Measurements from ENCODE around the gene UBQLN4.
"Not testable (repeated sequence)": the region's sequence is repeated elsewhere in the genome, so short reads cannot be mapped to it uniquely, and the experiment has no call there.

UBQLN4 gene

GRCh38 chr1:156081180-156081916, 27.8 kb upstream of the UBQLN4 start:
- no peak for DNase-seq (ENCODE audit: low spot score)

GRCh38 chr1:156080863-156081179, 27.2 kb upstream of the UBQLN4 start:
- DNase-seq (ENCODE audit: low spot score): no peak

DNA sequence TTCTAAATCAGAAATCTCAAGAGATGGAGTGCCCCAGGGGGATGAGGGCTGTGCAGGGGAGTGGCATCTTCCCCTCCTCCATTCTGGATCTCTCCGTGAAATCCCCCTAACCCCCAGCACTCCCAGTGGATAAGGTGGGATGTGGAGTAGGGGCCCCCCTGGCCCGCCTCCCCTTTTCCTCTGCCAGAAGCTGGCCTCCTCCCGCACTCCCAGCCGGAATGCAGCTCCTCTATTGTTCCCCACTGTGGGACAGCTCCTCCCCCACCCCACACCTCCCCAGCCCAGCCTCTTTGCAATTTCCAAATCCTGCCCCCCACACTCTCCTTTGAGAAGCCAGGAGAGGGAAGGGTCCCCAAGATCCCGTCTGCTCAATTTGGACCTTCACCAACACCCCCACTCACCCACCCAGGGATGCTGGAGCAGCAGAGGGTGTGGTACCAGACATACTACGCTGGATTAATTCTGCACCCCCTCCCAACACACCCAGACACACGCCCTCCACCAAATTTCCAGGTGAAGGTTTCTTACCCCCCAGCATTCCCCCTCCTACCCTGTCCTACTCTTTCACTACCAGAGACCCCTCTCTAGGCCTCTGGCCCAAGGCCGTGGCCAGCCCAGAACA, 26.8 kb upstream of the UBQLN4 start:
- no peak for DNase-seq (ENCODE audit: low spot score)

DNA sequence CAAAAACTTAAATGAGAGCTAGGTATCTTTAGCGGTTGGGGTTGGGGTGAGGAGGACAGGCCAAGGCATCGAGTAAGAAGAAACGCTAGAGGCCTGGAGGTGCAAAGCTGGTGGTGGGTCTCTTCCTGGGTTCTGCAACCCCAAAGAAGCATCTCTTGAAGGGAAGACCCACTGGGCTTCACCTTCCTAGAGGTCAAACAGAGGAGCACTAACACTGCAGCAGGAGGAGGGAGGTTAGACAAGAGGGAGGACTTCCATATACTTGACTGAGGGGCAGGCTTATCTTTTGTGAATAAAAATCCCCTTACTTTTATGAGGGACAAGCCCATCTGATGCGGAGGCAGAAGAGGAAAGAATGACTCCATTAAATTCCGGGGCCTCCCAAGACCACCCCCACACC, 26.2 kb upstream of the UBQLN4 start:
- no peak for DNase-seq (ENCODE audit: low spot score)

GRCh38 chr1:156078728-156079127, 25.1 kb upstream of the UBQLN4 start:
- no peak for DNase-seq (ENCODE audit: low spot score)

DNA sequence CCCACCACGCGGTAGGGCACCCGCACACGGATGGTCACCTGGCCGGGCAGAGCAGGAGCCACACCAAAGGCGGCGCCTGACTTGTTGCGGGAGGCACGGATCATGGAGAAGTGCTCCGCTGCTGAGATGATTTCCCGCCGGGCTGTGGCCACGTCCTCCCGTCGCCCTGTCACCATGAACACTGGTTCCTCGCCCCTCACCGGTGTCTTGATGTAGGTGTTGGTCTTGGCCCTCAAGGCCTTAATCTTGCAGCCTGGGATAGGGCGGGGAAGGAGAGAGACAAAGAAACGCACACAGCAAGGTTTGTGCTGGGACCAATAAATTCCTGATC, 23.8 kb upstream of the UBQLN4 start:
- no peak for DNase-seq (ENCODE audit: low spot score)

DNA sequence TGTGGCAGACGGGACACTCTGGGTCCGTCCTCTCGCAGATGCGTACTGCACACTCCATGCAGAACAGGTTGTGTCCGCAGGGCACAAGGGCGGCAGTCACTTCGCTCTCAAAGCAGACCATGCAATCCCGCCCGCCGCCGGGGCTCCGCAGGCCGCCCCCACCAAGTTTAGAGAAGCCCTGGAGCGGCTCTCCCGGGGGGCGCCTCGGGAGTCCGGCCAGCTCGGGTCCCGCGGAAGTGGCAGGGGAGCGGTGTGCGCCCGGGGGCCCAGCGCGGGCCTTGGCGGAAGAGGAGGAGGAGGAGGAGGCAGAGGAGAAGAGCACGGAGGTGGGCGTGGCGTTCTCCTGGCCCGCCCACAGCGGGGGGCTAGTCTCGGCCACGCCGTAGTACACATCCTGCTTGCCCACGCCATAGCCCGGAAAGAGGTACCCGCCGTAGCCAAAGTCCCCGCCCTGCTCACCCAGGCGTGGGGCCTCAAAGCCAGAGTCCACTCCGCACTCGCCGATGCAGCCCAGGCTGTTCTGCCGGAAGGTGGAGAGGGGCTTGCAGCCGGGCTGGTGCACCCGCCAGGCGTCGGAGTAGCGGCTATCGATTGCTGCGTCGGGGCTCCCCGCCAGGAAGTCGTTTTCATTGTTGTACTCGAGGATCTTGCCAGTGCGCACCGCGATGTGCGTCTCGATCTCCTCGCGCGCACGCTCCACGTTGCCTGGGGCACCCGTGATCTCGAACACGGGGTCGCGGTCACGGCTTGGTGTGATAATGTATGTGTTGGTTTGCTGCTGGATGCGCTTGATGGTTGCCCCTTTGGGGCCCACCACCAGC, 23.2 kb upstream of the UBQLN4 start:
- DNase-seq (ENCODE audit: low spot score): no peak

- no peak for DNase-seq (ENCODE audit: low spot score)
These were observed 22.2 kb upstream of the UBQLN4 start for GRCh38 chr1:156075775-156076204.

GRCh38 chr1:156075162-156075561, 21.6 kb upstream of the UBQLN4 start:
- DNase-seq (ENCODE audit: low spot score): no peak

- DNase-seq (ENCODE audit: low spot score): no peak
These were observed 21.1 kb upstream of the UBQLN4 start for GRCh38 chr1:156074661-156075060.

GRCh38 chr1:156073740-156074139, 20.1 kb upstream of the UBQLN4 start:
- no peak for DNase-seq (ENCODE audit: low spot score)

- no peak for DNase-seq (ENCODE audit: low spot score)
These were observed 19.6 kb upstream of the UBQLN4 start for GRCh38 chr1:156073110-156073687.

- DNase-seq (ENCODE audit: low spot score): no peak
These were observed 18.7 kb upstream of the UBQLN4 start for GRCh38 chr1:156072251-156072650.

DNA sequence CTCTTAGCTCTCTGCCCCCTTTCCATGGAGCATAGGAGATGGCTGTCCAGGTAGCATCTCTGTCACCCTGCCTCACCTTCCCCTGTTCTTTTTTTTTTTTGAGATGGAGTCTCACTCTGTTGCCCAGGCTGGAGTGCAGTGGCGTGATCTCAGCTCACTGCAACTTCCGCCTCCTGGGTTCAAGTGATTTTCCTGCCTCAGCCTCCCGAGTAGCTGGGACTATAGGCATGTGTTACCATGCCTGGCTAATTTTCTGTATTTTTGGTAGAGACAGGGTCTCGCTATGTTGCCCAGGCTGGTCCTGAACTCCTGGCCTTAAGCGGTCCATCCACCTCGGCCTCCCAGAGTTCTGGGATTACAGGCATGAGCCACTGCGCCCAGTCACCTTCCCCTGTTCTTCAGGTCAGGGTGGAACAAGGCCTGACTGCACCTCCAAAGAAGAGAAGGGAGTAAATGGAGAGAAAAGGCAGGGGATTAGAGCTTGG, 17.8 kb upstream of the UBQLN4 start:
- DNase-seq (ENCODE audit: low spot score): not testable (repeated sequence)

- no peak for DNase-seq (ENCODE audit: low spot score)
These were observed 16.9 kb upstream of the UBQLN4 start for GRCh38 chr1:156070548-156070947.

DNA sequence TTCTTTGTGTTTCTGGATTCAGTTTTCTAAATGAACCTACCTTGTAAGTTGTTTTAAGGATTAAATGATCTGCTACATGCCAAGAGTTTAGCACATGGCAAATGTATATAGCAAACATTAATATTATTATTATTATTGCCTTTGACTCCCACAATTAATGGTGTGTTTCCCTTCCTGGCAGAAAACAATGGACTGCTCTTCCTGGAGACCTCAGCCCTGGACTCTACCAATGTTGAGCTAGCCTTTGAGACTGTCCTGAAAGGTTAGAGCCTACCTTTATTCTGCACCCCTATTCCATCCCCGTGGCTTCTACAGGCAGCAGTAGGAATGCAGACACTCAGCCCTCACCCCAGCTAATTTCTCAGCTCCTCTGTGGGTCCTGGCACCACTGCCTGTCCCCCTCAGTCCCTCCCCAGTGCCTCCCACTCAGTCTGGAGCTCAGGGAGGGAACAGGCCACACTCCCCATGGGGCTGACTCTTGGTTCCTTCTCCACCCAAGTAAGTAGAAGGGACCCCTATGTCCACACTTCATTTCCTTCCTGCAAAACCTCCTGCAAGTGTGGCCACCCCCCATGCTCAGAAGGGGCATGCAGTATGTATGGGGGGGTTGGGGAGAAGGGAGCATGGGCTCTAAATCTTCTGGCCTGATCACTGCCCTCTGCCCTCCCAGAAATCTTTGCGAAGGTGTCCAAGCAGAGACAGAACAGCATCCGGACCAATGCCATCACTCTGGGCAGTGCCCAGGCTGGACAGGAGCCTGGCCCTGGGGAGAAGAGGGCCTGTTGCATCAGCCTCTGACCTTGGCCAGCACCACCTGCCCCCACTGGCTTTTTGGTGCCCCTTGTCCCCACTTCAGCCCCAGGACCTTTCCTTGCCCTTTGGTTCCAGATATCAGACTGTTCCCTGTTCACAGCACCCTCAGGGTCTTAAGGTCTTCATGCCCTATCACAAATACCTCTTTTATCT, 16.2 kb upstream of the UBQLN4 start:
- DNase-seq (ENCODE audit: low spot score): no peak

DNA sequence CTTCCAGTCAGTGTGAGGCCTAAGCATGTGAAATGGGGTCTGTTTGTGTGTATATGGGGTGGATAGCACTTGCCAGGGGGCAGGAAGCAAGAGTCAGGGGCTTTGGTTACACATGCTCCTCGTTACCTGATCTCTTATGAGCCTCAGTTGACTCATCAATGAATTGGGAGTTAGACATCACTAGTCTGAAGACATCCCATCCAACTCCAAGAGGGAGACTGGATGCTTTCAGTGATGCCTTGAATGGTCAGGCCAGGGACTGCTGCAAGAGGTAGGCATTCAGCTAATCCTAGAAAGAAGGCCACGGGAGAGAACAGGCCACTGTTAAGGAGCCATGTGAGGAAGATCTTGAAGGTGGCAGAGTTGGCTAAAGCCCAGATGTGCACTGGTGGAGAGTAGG, 13.7 kb upstream of the UBQLN4 start:
- no peak for DNase-seq (ENCODE audit: low spot score)

DNA sequence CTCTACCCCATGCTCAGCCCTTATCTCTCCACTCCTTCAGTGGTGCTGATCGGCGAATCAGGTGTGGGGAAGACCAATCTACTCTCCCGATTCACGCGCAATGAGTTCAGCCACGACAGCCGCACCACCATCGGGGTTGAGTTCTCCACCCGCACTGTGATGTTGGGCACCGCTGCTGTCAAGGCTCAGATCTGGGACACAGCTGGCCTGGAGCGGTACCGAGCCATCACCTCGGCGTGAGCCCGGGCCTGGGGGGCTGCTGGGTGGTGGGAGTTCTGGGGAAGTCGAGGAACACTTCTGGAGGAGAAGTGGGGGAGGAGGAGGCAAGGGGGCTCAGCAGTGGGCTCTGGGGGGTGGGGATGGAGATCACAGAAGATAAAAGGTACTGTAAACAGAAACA, 12.3 kb upstream of the UBQLN4 start:
- no peak for DNase-seq (ENCODE audit: low spot score)

GRCh38 chr1:156065212-156065611, 11.6 kb upstream of the UBQLN4 start:
- no peak for DNase-seq (ENCODE audit: low spot score)

DNA sequence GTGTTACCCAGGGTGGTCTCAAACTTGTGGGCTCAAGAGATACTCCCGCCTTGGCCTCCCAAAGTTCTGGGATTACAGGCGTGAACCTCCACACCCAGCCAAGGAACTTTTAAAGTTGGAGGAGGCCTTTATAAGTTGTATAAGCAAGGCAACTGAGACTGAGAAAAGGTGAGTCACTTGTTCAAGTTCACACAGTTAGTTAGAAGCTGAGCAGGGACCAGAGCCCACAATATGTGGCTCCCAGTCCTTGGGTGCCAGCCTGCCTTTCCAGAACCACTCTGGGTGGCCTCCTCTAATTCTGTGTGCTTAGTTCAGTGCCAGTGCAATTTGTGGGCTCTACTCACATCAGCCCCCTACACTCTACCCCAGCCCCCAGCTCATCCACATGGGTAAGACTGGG, 11.0 kb upstream of the UBQLN4 start:
- DNase-seq (ENCODE audit: low spot score): no peak

GRCh38 chr1:156063997-156064285, 10.3 kb upstream of the UBQLN4 start:
- DNase-seq (ENCODE audit: low spot score): no peak

GRCh38 chr1:156062189-156062588, 8.6 kb upstream of the UBQLN4 start:
- no peak for DNase-seq (ENCODE audit: low spot score)
